OCI-LY1 (cell line): Measurements from ENCODE around the gene AREL1.

ENCODE experiments used
- H2AFZ ChIP-seq: fragments of 200-600 bp; sonication (generic), shearing (Covaris generic); 2 replicates; pipeline ENCODE4 v1.6.0; 2014; ENCODE audit warnings: antibody characterized with exemption, mild to moderate bottlenecking, low read length
- H3F3A ChIP-seq: fragments of 200-600 bp; sonication (generic), shearing (Covaris generic); 2 replicates; pipeline ENCODE4 v1.6.0; 2014; ENCODE audit warnings: mild to moderate bottlenecking, antibody characterized with exemption, low read length, moderate library complexity; ENCODE audit not compliant: insufficient read depth
- H3K27ac ChIP-seq: fragments of 200-600 bp; sonication (generic); 2 replicates; pipeline ENCODE4 v1.5.1; 2014; ENCODE audit warnings: low read length, mixed run types, mild to moderate bottlenecking, low read depth; ENCODE audit not compliant: poor library complexity, severe bottlenecking
- H3K27me3 ChIP-seq: fragments of 200-600 bp; sonication (generic); 2 replicates; pipeline ENCODE4 v1.6.0; 2014; ENCODE audit warnings: antibody characterized with exemption, mild to moderate bottlenecking, low read length, moderate library complexity; ENCODE audit not compliant: insufficient read depth
- H3K36me3 ChIP-seq: fragments of 200-600 bp; sonication (generic); 2 replicates; pipeline ENCODE4 v1.6.1; 2014; ENCODE audit warnings: mild to moderate bottlenecking, antibody characterized with exemption, low read length, moderate library complexity, mixed read lengths; ENCODE audit not compliant: insufficient read depth
- H3K4me1 ChIP-seq: fragments of 200-600 bp; sonication (generic); 2 replicates; pipeline ENCODE4 v1.5.1; 2014; ENCODE audit warnings: mild to moderate bottlenecking, low read length, moderate library complexity; ENCODE audit not compliant: insufficient read depth, severe bottlenecking
- H3K4me2 ChIP-seq: fragments of 200-600 bp; sonication (generic), shearing (Covaris generic); 2 replicates; pipeline ENCODE4 v1.6.1; 2014; ENCODE audit warnings: low read length
- H3K4me3 ChIP-seq: fragments of 200-600 bp; sonication (generic); 2 replicates; pipeline ENCODE4 v1.5.1; 2014; ENCODE audit warnings: low read length, low read depth, mild to moderate bottlenecking, mixed read lengths; ENCODE audit not compliant: poor library complexity, severe bottlenecking
- H3K79me2 ChIP-seq: fragments of 200-600 bp; shearing (Covaris generic); 2 replicates; pipeline ENCODE4 v1.6.1; 2016; ENCODE audit warnings: mixed run types, low read length, mixed read lengths; ENCODE audit not compliant: insufficient read depth
- H3K9ac ChIP-seq: fragments of 200-600 bp; sonication (generic), shearing (Covaris generic); 2 replicates; pipeline ENCODE4 v1.6.1; 2014; ENCODE audit warnings: mild to moderate bottlenecking, low read length, mixed read lengths
- H3K9me2 ChIP-seq: fragments of 200-600 bp; sonication (generic), shearing (Covaris generic); 2 replicates; pipeline ENCODE4 v1.6.1; 2014; ENCODE audit warnings: low read depth, mild to moderate bottlenecking, low read length, mixed read lengths
- H3K9me3 ChIP-seq: fragments of 200-600 bp; shearing (Covaris generic); 2 replicates; pipeline ENCODE4 v1.6.1; 2014; ENCODE audit warnings: low read length, mixed read lengths
- H4K20me1 ChIP-seq: fragments of 200-600 bp; sonication (generic), shearing (Covaris generic); 2 replicates; pipeline ENCODE4 v1.6.0; 2016; ENCODE audit warnings: mild to moderate bottlenecking, low read length; ENCODE audit not compliant: insufficient read depth
- CTCF ChIP-seq: fragments of 200-600 bp; sonication (generic), shearing (Covaris generic); IDR thresholded peaks from 2 replicates; pipeline ENCODE4 v1.5.1; 2017; ENCODE audit warnings: mild to moderate bottlenecking, antibody characterized with exemption, low read length, moderate library complexity, mixed read lengths
- EZH2 ChIP-seq: fragments of 200-600 bp; sonication (generic), shearing (Covaris generic); IDR thresholded peaks from 2 replicates; pipeline ENCODE4 v1.8.0; 2017; ENCODE audit warnings: borderline replicate concordance, mixed run types, mild to moderate bottlenecking, antibody characterized with exemption, low read length, moderate library complexity, mixed read lengths

Gene AREL1

GRCh38 chr14:74683406-74683805 is 29.5 kb downstream of the AREL1 start:
- H3F3A ChIP-seq: no peaks in the 10 kb centered on the region
- H3K9me3 ChIP-seq: no peaks in the 10 kb centered on the region
- H3K27me3 ChIP-seq: no peaks in the 10 kb centered on the region
- peak overlapping the region; percentile 65 for H3K4me2 ChIP-seq
- no peak overlapping the region for H2AFZ ChIP-seq
- H3K4me3 ChIP-seq: peak overlapping the region; percentile 43
- peaks cover 45% of the 10 kb centered on the region for H3K36me3 ChIP-seq
- H3K9ac ChIP-seq: peak overlapping the region; percentile 41; the same call in 1 of the 2 replicates
- H3K4me1 ChIP-seq: peaks cover 43% of the 10 kb centered on the region
- no peaks in the 10 kb centered on the region for H4K20me1 ChIP-seq
- no peaks in the 10 kb centered on the region for H3K79me2 ChIP-seq
- no peaks in the 10 kb centered on the region for H3K9me2 ChIP-seq
- TF ChIP-seq CTCF (no peak), EZH2 (no peak)
- H3K27ac ChIP-seq: peak overlapping the region; percentile 89

DNA sequence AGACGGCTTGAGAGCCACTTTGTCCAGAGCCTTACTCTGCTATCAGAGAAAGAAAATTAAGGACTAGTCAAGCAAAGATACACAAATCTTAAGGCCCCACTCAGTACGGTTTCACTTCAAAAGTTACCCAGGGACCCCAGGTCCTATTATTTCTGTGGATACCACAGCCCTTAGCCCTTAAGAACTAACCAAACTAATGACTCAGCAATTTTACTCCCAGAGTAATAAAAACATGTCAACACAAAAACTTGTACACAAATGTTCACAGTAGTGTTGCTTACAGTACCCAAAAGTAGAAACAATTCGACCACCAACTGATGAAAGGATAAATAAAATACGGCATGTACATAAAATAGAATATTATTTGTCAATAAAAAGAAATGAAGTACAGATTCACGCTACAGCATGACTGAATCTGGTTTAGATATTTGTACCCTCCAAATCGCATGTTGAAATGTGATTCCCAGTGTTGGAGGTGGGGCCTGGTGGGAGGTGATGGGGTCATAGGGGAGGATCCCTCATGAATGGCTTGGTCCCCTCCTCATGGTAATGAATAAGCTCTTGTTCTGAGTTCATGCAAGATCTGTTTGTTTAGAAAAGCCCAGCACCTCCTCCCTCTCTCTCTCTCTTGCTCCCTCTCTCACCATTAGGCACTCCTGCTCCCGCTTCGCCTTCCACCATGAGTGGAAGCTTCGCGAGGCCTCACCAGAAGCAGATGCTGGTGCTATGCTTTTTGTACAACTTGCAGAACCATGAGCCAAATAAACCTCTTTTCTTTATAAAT is 30.5 kb downstream of the AREL1 start:
- Histone ChIP-seq H3K9me3 (no peaks in the 10 kb centered on the region), H3K4me2 (no peak overlapping the region), H3F3A (no peaks in the 10 kb centered on the region), H3K9ac (no peak overlapping the region), H4K20me1 (no peaks in the 10 kb centered on the region), H3K9me2 (no peaks in the 10 kb centered on the region), H3K27me3 (no peaks in the 10 kb centered on the region), H3K36me3 (peaks cover 45% of the 10 kb centered on the region), H3K4me3 (no peak overlapping the region), H3K4me1 (peaks cover 43% of the 10 kb centered on the region), H3K27ac (peak overlapping the region; percentile 89), H2AFZ (no peak overlapping the region), H3K79me2 (no peaks in the 10 kb centered on the region)
- TF ChIP-seq CTCF (no peak), EZH2 (no peak)

- no peak for TF ChIP-seq CTCF
- no peak for TF ChIP-seq EZH2
- Histone ChIP-seq H3K9me3 (no peaks in the 10 kb centered on the region), H3K9ac (no peak overlapping the region), H3K4me3 (no peak overlapping the region), H3K4me2 (no peak overlapping the region), H3F3A (no peaks in the 10 kb centered on the region), H3K9me2 (no peaks in the 10 kb centered on the region), H2AFZ (no peak overlapping the region), H3K79me2 (no peaks in the 10 kb centered on the region), H3K27me3 (no peaks in the 10 kb centered on the region), H3K27ac (no peak overlapping the region), H3K4me1 (no peaks in the 10 kb centered on the region), H4K20me1 (no peaks in the 10 kb centered on the region), H3K36me3 (peaks cover 62% of the 10 kb centered on the region)
Measured at GRCh38 chr14:74675219-74675618, 37.7 kb downstream of the AREL1 start.
